Ishikawa (cell line): ENCODE data around the gene CFAP157.

ENCODE experiments used
- CEBPB ChIP-seq: IDR thresholded peaks from 2 replicates; pipeline ENCODE4 v1.6.1; 2012
- CREB1 ChIP-seq: IDR thresholded peaks from 2 replicates; pipeline ENCODE4 v1.6.1; 2012; ENCODE audit warnings: low read depth
- EGR1 ChIP-seq: IDR thresholded peaks from 2 replicates; pipeline ENCODE4 v1.6.1; 2012
- EP300 ChIP-seq: IDR thresholded peaks from 2 replicates; pipeline ENCODE4 v1.6.1; 2012; ENCODE audit warnings: borderline replicate concordance
- RAD21 ChIP-seq: IDR thresholded peaks from 2 replicates; pipeline ENCODE4 v1.6.1; 2012; ENCODE audit warnings: low read depth
- TAF1 ChIP-seq: IDR thresholded peaks from 2 replicates; pipeline ENCODE4 v1.6.1; 2012; ENCODE audit warnings: low read depth, mild to moderate bottlenecking
- TCF12 ChIP-seq: IDR thresholded peaks from 2 replicates; pipeline ENCODE4 v1.6.1; 2012; ENCODE audit warnings: low read depth
- TEAD4 ChIP-seq: IDR thresholded peaks from 2 replicates; pipeline ENCODE4 v1.6.1; 2012
- USF1 ChIP-seq: IDR thresholded peaks from 2 replicates; pipeline ENCODE4 v1.6.1; 2012
- YY1 ChIP-seq: IDR thresholded peaks from 2 replicates; pipeline ENCODE4 v1.6.1; 2012; ENCODE audit warnings: low read depth
- ZBTB7A ChIP-seq: IDR thresholded peaks from 2 replicates; pipeline ENCODE4 v1.6.1; 2012; ENCODE audit warnings: low read depth
- TF ChIP-seq, protein P1 (sequence below): IDR thresholded peaks from 2 replicates; pipeline ENCODE4 v1.6.1; 2012
- TF ChIP-seq, protein P2 (sequence below): IDR thresholded peaks from 2 replicates; pipeline ENCODE4 v1.6.1; 2012; ENCODE audit warnings: low read depth, mild to moderate bottlenecking

DNA sequence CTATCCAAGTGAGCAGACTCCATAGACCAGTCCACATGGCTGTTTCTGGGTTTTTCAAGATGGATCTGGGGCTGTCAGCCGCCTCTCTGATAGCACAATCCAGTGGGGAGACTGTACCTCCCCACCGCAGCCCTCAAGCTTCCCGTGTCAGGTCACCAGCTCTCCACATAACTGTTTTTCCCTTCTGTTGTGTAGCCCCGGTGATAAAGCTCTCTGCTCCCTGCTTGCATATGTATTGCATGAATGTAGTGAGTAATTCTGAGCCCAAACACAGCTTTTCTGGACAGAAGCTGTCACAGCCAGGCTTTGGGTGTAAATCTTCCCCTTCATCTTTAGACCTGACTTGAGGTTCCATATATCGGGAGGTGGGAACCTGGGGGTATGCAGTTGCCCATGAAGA is 23.1 kb upstream of the CFAP157 start:
- TF ChIP-seq TEAD4 (no peak), USF1 (no peak), RAD21 (no peak), EP300 (no peak), CEBPB (no peak), ZBTB7A (no peak), YY1 (no peak), CREB1 (no peak), EGR1 (no peak), TCF12 (no peak), TAF1 (no peak)
- TF ChIP-seq, protein P1, sequence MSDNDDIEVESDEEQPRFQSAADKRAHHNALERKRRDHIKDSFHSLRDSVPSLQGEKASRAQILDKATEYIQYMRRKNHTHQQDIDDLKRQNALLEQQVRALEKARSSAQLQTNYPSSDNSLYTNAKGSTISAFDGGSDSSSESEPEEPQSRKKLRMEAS = no peak
- TF ChIP-seq, protein P2, sequence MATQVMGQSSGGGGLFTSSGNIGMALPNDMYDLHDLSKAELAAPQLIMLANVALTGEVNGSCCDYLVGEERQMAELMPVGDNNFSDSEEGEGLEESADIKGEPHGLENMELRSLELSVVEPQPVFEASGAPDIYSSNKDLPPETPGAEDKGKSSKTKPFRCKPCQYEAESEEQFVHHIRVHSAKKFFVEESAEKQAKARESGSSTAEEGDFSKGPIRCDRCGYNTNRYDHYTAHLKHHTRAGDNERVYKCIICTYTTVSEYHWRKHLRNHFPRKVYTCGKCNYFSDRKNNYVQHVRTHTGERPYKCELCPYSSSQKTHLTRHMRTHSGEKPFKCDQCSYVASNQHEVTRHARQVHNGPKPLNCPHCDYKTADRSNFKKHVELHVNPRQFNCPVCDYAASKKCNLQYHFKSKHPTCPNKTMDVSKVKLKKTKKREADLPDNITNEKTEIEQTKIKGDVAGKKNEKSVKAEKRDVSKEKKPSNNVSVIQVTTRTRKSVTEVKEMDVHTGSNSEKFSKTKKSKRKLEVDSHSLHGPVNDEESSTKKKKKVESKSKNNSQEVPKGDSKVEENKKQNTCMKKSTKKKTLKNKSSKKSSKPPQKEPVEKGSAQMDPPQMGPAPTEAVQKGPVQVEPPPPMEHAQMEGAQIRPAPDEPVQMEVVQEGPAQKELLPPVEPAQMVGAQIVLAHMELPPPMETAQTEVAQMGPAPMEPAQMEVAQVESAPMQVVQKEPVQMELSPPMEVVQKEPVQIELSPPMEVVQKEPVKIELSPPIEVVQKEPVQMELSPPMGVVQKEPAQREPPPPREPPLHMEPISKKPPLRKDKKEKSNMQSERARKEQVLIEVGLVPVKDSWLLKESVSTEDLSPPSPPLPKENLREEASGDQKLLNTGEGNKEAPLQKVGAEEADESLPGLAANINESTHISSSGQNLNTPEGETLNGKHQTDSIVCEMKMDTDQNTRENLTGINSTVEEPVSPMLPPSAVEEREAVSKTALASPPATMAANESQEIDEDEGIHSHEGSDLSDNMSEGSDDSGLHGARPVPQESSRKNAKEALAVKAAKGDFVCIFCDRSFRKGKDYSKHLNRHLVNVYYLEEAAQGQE = no peak
